ENCODE data around the gene ARRDC5.

The ARRDC5 gene

GRCh38 chr19:4913996-4914735 is 11.5 kb upstream of the ARRDC5 start:
- Histone ChIP-seq H3K9me3 (ENCODE audit: control insufficient read depth, insufficient read depth, low read depth, low read length) (no peaks in the 10 kb centered on the region), H3K4me1 (ENCODE audit: control insufficient read depth, insufficient read depth, low read length) (peaks cover 13% of the 10 kb centered on the region), H3K27ac (ENCODE audit: extremely low read depth, low read depth, low read length) (peak overlapping the region; percentile 66), H3K4me3 (ENCODE audit: low read depth, low read length) (no peak overlapping the region), H3K36me3 (ENCODE audit: control insufficient read depth in 2 of 2, insufficient read depth in 1 of 2, low read length in 2 of 2) (peaks cover 43 to 80% of the 10 kb centered on the region in 2 experiments)
- ChIA-PET CTCF (interaction anchor here (0.6 to 6.2 kb wide), 7 partner anchors 9 to 806 kb away, joined by 3 to 60 read pairs (median 3); partner anchors contain the start of genes CATSPERD, LONP1 and PLIN3), POLR2A (interaction anchor here (0.6 to 3.4 kb wide), 4 partner anchors 55 to 1023 kb away, joined by 3 to 14 read pairs (median 9); partner anchors contain the start of genes FEM1A and KDM4B)
- TF ChIP-seq KLF9 (tag by site-specific recombination; IDR thresholded peaks at IDR 0.05; ENCODE audit: low read depth) (no peak), ZNF18 (tag by site-specific recombination; IDR thresholded peaks at IDR 0.05) (peak; percentile 87), ZBTB8A (tag by site-specific recombination; IDR thresholded peaks at IDR 0.05) (peak; percentile 21; the same call in 1 of the 2 replicates), ZNF274 (IDR thresholded peaks at IDR 0.05; ENCODE audit: low read length) (no peak), ZNF274 (tag by site-specific recombination; IDR thresholded peaks at IDR 0.05; ENCODE audit: borderline replicate concordance) (no peak), OVOL3 (tag by site-specific recombination; IDR thresholded peaks at IDR 0.05) (no peak), ZNF600 (tag by site-specific recombination; IDR thresholded peaks at IDR 0.05) (peak; percentile 35; the same call in 1 of the 2 replicates), OSR2 (tag by site-specific recombination; IDR thresholded peaks at IDR 0.05) (peak; percentile 53), GLIS1 (tag by site-specific recombination; IDR thresholded peaks at IDR 0.05) (peak; percentile 42; the same call in 1 of the 2 replicates), PRDM1 (tag by site-specific recombination; IDR thresholded peaks at IDR 0.05) (peak; percentile 43; the same call in 1 of the 2 replicates), SP2 (tag by site-specific recombination; IDR thresholded peaks at IDR 0.05) (0 out of 2 replicates have a peak, but pooled peaks have one; percentile 9), SP7 (tag by site-specific recombination; IDR thresholded peaks at IDR 0.05) (peak; percentile 40; the same call in 1 of the 2 replicates)
- TF ChIP-seq, protein P1, sequence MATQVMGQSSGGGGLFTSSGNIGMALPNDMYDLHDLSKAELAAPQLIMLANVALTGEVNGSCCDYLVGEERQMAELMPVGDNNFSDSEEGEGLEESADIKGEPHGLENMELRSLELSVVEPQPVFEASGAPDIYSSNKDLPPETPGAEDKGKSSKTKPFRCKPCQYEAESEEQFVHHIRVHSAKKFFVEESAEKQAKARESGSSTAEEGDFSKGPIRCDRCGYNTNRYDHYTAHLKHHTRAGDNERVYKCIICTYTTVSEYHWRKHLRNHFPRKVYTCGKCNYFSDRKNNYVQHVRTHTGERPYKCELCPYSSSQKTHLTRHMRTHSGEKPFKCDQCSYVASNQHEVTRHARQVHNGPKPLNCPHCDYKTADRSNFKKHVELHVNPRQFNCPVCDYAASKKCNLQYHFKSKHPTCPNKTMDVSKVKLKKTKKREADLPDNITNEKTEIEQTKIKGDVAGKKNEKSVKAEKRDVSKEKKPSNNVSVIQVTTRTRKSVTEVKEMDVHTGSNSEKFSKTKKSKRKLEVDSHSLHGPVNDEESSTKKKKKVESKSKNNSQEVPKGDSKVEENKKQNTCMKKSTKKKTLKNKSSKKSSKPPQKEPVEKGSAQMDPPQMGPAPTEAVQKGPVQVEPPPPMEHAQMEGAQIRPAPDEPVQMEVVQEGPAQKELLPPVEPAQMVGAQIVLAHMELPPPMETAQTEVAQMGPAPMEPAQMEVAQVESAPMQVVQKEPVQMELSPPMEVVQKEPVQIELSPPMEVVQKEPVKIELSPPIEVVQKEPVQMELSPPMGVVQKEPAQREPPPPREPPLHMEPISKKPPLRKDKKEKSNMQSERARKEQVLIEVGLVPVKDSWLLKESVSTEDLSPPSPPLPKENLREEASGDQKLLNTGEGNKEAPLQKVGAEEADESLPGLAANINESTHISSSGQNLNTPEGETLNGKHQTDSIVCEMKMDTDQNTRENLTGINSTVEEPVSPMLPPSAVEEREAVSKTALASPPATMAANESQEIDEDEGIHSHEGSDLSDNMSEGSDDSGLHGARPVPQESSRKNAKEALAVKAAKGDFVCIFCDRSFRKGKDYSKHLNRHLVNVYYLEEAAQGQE (tag by site-specific recombination; IDR thresholded peaks at IDR 0.05): peak; percentile 55; the same call in 1 of the 2 replicates
- TF ChIP-seq, protein P2, sequence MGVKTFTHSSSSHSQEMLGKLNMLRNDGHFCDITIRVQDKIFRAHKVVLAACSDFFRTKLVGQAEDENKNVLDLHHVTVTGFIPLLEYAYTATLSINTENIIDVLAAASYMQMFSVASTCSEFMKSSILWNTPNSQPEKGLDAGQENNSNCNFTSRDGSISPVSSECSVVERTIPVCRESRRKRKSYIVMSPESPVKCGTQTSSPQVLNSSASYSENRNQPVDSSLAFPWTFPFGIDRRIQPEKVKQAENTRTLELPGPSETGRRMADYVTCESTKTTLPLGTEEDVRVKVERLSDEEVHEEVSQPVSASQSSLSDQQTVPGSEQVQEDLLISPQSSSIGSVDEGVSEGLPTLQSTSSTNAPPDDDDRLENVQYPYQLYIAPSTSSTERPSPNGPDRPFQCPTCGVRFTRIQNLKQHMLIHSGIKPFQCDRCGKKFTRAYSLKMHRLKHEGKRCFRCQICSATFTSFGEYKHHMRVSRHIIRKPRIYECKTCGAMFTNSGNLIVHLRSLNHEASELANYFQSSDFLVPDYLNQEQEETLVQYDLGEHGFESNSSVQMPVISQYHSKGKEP (tag by site-specific recombination; IDR thresholded peaks at IDR 0.05): peak; percentile 50; the same call in 1 of the 2 replicates

- Histone ChIP-seq H3K36me3 (ENCODE audit: control insufficient read depth in 2 of 2, insufficient read depth in 1 of 2, low read length in 2 of 2) (peaks cover 26 to 64% of the 10 kb centered on the region in 2 experiments), H3K27ac (ENCODE audit: extremely low read depth, low read depth, low read length) (peak overlapping the region; percentile 92), H3K4me1 (ENCODE audit: control insufficient read depth, insufficient read depth, low read length) (peaks cover 13% of the 10 kb centered on the region), H3K4me3 (ENCODE audit: low read depth, low read length) (peak overlapping the region; percentile 77), H3K9me3 (ENCODE audit: control insufficient read depth, insufficient read depth, low read depth, low read length) (no peaks in the 10 kb centered on the region)
- CTCF ChIA-PET: interaction anchor here (0.5 to 6.2 kb wide), 21 partner anchors 16 to 1209 kb away, joined by 3 to 60 read pairs (median 4); partner anchors contain the start of gene KDM4B
- POLR2A ChIA-PET: interaction anchor here (0.8 to 3.4 kb wide), 8 partner anchors 17 to 102 kb away, joined by 3 to 14 read pairs (median 9); partner anchors contain the start of genes KDM4B and PLIN3
- TF ChIP-seq ZBTB20 (tag by site-specific recombination; IDR thresholded peaks at IDR 0.05) (peak; percentile 54; the same call in 1 of the 2 replicates), ZNF2 (tag by site-specific recombination; IDR thresholded peaks at IDR 0.05) (peak; percentile 47; the same call in 1 of the 2 replicates), PRDM10 (tag by site-specific recombination; IDR thresholded peaks at IDR 0.05) (peak; percentile 22; the same call in 1 of the 2 replicates), SP3 (tag by site-specific recombination; IDR thresholded peaks at IDR 0.05) (peak; percentile 11; the same call in 1 of the 2 replicates)
- TF ChIP-seq, protein P3, sequence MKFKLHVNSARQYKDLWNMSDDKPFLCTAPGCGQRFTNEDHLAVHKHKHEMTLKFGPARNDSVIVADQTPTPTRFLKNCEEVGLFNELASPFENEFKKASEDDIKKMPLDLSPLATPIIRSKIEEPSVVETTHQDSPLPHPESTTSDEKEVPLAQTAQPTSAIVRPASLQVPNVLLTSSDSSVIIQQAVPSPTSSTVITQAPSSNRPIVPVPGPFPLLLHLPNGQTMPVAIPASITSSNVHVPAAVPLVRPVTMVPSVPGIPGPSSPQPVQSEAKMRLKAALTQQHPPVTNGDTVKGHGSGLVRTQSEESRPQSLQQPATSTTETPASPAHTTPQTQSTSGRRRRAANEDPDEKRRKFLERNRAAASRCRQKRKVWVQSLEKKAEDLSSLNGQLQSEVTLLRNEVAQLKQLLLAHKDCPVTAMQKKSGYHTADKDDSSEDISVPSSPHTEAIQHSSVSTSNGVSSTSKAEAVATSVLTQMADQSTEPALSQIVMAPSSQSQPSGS (tag by site-specific recombination; IDR thresholded peaks at IDR 0.05; ENCODE audit: low read depth): no peak
Observed at GRCh38 chr19:4911786-4912672, 9.3 kb upstream of the ARRDC5 start.

Data from HEK293 (cell line).